Caco-2 (cell line): ENCODE results near the gene SLC4A5. TPM values are rescaled to one million over a fixed set of nuclear protein-coding genes. Genes with fewer than 3 reads are reported as not detected.

ENCODE experiments used
- BruUV-seq: library from RNA; stranded (reverse); fragments of 400-500 nt; replicated peaks from 2 replicates; lab custom pipeline; 2021; lab: Mats Ljungman, UMichigan
- CTCF ChIA-PET: fragments of 300-600 bp; sonication (Branson Sonifier 250); formaldehyde crosslinking; loops from one replicate; lab custom pipeline; 2022; ENCODE audit warnings: antibody characterized with exemption; lab: Charles Lee
- POLR2A ChIA-PET: fragments of 300-600 bp; sonication (Branson Sonifier 250); formaldehyde crosslinking; loops from one replicate; lab custom pipeline; 2022; ENCODE audit warnings: antibody characterized with exemption; lab: Charles Lee
- DNase-seq, 2 experiments: peaks; one replicate each; pipeline versions ENCODE4 v3.0.0 to v3.0.0-alpha.2; 2020 to 2022
- H3K27me3 ChIP-seq: replicated peaks from 2 replicates; pipeline ENCODE4 v1.6.0; 2011; ENCODE audit warnings: low read length; ENCODE audit not compliant: control insufficient read depth, insufficient read depth
- H3K36me3 ChIP-seq: 2 replicates; pipeline ENCODE4 v1.5.1; 2011; ENCODE audit warnings: low read length; ENCODE audit not compliant: control insufficient read depth, insufficient read depth
- H3K4me1 ChIP-seq: fragments of 250-450 bp; sonication (Bioruptor Pico); 2 replicates; pipeline ENCODE4 v1.5.1; 2020; ENCODE audit warnings: mild to moderate bottlenecking
- H3K4me3 ChIP-seq: 2 replicates; pipeline ENCODE4 v1.5.1; 2011; ENCODE audit warnings: low read depth, mild to moderate bottlenecking, control low read depth, low read length
- H3K9me3 ChIP-seq: fragments of 250-450 bp; sonication (Bioruptor Pico); 2 replicates; pipeline ENCODE4 v1.5.1; 2020; ENCODE audit warnings: mild to moderate bottlenecking, moderate library complexity
- H3K27ac Mint-ChIP-seq: one replicate; pipeline ENCODE4 v1.8.0; 2022; ENCODE audit warnings: mixed read lengths; ENCODE audit not compliant: unreplicated experiment
- H3K27me3 Mint-ChIP-seq: one replicate; pipeline ENCODE4 v1.8.0; 2022; ENCODE audit warnings: mixed read lengths; ENCODE audit not compliant: insufficient read depth, unreplicated experiment
- H3K36me3 Mint-ChIP-seq: one replicate; pipeline ENCODE4 v1.8.0; 2022; ENCODE audit warnings: mild to moderate bottlenecking, mixed read lengths; ENCODE audit not compliant: insufficient read depth, unreplicated experiment
- H3K4me1 Mint-ChIP-seq: one replicate; pipeline ENCODE4 v1.8.0; 2022; ENCODE audit warnings: low read depth, mixed read lengths; ENCODE audit not compliant: unreplicated experiment
- H3K4me3 Mint-ChIP-seq: one replicate; pipeline ENCODE4 v1.8.0; 2022; ENCODE audit warnings: mild to moderate bottlenecking, moderate library complexity, mixed read lengths; ENCODE audit not compliant: unreplicated experiment
- H3K9me3 Mint-ChIP-seq: one replicate; pipeline ENCODE4 v1.8.0; 2022; ENCODE audit warnings: mixed read lengths; ENCODE audit not compliant: unreplicated experiment
- CTCF ChIP-seq, 2 experiments: fragments of 200-600 bp in 1 of 2; IDR thresholded peaks; 1 replicate in 1 of 2; 2 replicates in 1 of 2; pipeline versions ENCODE4 v1.5.1 to v1.8.0; 2011 to 2022; ENCODE audit warnings: antibody characterized with exemption in 1 of 2, control low read depth in 1 of 2, inconsistent platforms in 1 of 2, low read depth in 1 of 2, low read length in 1 of 2, mild to moderate bottlenecking in 1 of 2, moderate library complexity in 1 of 2; ENCODE audit not compliant: insufficient read depth in 1 of 2, severe bottlenecking in 1 of 2, unreplicated experiment in 1 of 2
- intact Hi-C: fragments of 100-400 bp; cut with micrococcal nuclease; formaldehyde crosslinking; loops from one replicate; pipeline ENCODE4 v1.10.0; 2022; ENCODE audit not compliant: unreplicated experiment
- total RNA-seq: library from RNA; stranded (reverse); gene quantifications from 2 replicates; pipeline ENCODE4 v1.2.3, GENCODE V29; 2022

Gene SLC4A5
- total RNA-seq, 1 experiment from 2014 or later, result 2.2 TPM

GRCh38 chr2:74381751-74382150, 38.5 kb upstream of the SLC4A5 start:
- Histone ChIP-seq H3K9me3 (no peaks in the 10 kb centered on the region), H3K4me1 (peaks cover 4% of the 10 kb centered on the region; the same call in 1 of the 2 replicates), H3K4me3 (no peak overlapping the region), H3K27me3 (no peaks in the 10 kb centered on the region), H3K36me3 (peaks cover 2% of the 10 kb centered on the region)
- Mint-ChIP-seq H3K27ac (no peak overlapping the region), H3K9me3 (no peaks in the 10 kb centered on the region), H3K27me3 (no peaks in the 10 kb centered on the region), H3K4me1 (no peaks in the 10 kb centered on the region), H3K4me3 (no peak overlapping the region), H3K36me3 (peaks cover 25% of the 10 kb centered on the region)
- DNase-seq, result no peak
- intact Hi-C loops, result no loop called here
- no TSS peak for BruUV-seq
- no peak for TF ChIP-seq CTCF (IDR thresholded peaks at IDR 0.05; ENCODE audit: insufficient read depth in 1 of 2, low read depth in 1 of 2, low read length in 1 of 2, severe bottlenecking in 1 of 2, unreplicated experiment in 1 of 2)
- POLR2A ChIA-PET, result no interaction called here
- CTCF ChIA-PET, result interaction anchor here (1.0 kb wide), 1 partner anchor 10 kb away, joined by 6 read pairs; no protein-coding TSS in a partner anchor

- Histone ChIP-seq H3K36me3 (peaks cover 2% of the 10 kb centered on the region), H3K4me3 (no peak within 1 kb of the TSS), H3K4me1 (peaks cover 4% of the 10 kb centered on the region; the same call in 1 of the 2 replicates), H3K9me3 (no peaks in the 10 kb centered on the region), H3K27me3 (no peaks in the 10 kb centered on the region)
- no peak for TF ChIP-seq CTCF (IDR thresholded peaks at IDR 0.05; ENCODE audit: insufficient read depth in 1 of 2, low read depth in 1 of 2, low read length in 1 of 2, severe bottlenecking in 1 of 2, unreplicated experiment in 1 of 2)
- DNase-seq, result no peak
- no peak within 1 kb of the TSS for H3K4me3 Mint-ChIP-seq
- ChIA-PET CTCF (interaction anchor here (1.3 kb wide), 1 partner anchor 12 kb away, joined by 4 read pairs; no protein-coding TSS in a partner anchor), POLR2A (no interaction called here)
- H3K36me3 Mint-ChIP-seq, result peaks cover 26% of the 10 kb centered on the region
- no peaks in the 10 kb centered on the region for H3K9me3 Mint-ChIP-seq
- no peak within 1 kb of the TSS for H3K27ac Mint-ChIP-seq
- no peaks in the 10 kb centered on the region for H3K27me3 Mint-ChIP-seq
- no peaks in the 10 kb centered on the region for H3K4me1 Mint-ChIP-seq
- BruUV-seq, result no TSS peak
- intact Hi-C loops, result no loop called here
Observed at GRCh38 chr2:74379851-74380789, 36.9 kb upstream of the SLC4A5 start, which contains the start of gene DCTN1. TSS of gene DCTN1 (minus strand) at chr2:74380311. CDS start at chr2:74380037, 274 bp downstream.

- TF ChIP-seq CTCF (IDR thresholded peaks at IDR 0.05; ENCODE audit: insufficient read depth in 1 of 2, low read depth in 1 of 2, low read length in 1 of 2, severe bottlenecking in 1 of 2, unreplicated experiment in 1 of 2), result no peak
- Histone ChIP-seq H3K27me3 (no peaks in the 10 kb centered on the region), H3K36me3 (peaks cover 2% of the 10 kb centered on the region), H3K4me1 (no peaks in the 10 kb centered on the region), H3K4me3 (no peak overlapping the region), H3K9me3 (no peaks in the 10 kb centered on the region)
- H3K27ac Mint-ChIP-seq, result no peak overlapping the region
- no peaks in the 10 kb centered on the region for H3K9me3 Mint-ChIP-seq
- peaks cover 25% of the 10 kb centered on the region for H3K36me3 Mint-ChIP-seq
- no peaks in the 10 kb centered on the region for H3K4me1 Mint-ChIP-seq
- CTCF ChIA-PET, result no interaction called here
- H3K27me3 Mint-ChIP-seq, result no peaks in the 10 kb centered on the region
- no TSS peak for BruUV-seq
- no peak for DNase-seq
- H3K4me3 Mint-ChIP-seq, result no peak overlapping the region
- intact Hi-C loops, result no loop called here
- POLR2A ChIA-PET, result no interaction called here
Observed at GRCh38 chr2:74378007-74378406, 34.8 kb upstream of the SLC4A5 start.
